SK-N-SH treated with all-trans-retinoic acid at 6 μM for 48 hours (cell line): ENCODE data around the gene FAM174C.

Experiments
- CSDC2 ChIP-seq: fragments of 250-450 bp; sonication (Bioruptor Pico); IDR thresholded peaks from 2 replicates; pipeline ENCODE4 v1.5.0; 2020; ENCODE audit warnings: mild to moderate bottlenecking, moderate library complexity
- ESRRG ChIP-seq: fragments of 250-450 bp; sonication (Bioruptor Pico); IDR thresholded peaks from 2 replicates; pipeline ENCODE4 v1.6.1; 2021; ENCODE audit warnings: mild to moderate bottlenecking
- TOX ChIP-seq: fragments of 250-450 bp; sonication (Bioruptor Pico); IDR thresholded peaks from 2 replicates; pipeline ENCODE4 v1.8.0; 2021; ENCODE audit warnings: mild to moderate bottlenecking, moderate library complexity, borderline replicate concordance
- ZFP3 ChIP-seq: fragments of 250-450 bp; sonication (Bioruptor Pico); IDR thresholded peaks from 2 replicates; pipeline ENCODE4 v1.5.0; 2020; ENCODE audit warnings: mild to moderate bottlenecking, moderate library complexity
- TF ChIP-seq, protein P1 (sequence below): fragments of 250-450 bp; sonication (Bioruptor Pico); IDR thresholded peaks from 2 replicates; pipeline ENCODE4 v1.5.1; 2021; ENCODE audit warnings: mild to moderate bottlenecking, moderate library complexity
- TF ChIP-seq, protein P2 (sequence below): fragments of 250-450 bp; sonication (Bioruptor Pico); IDR thresholded peaks from 2 replicates; pipeline ENCODE4 v1.8.0; 2020; ENCODE audit warnings: mild to moderate bottlenecking, moderate library complexity, borderline replicate concordance
- TF ChIP-seq, protein P3 (sequence below): fragments of 250-450 bp; sonication (Bioruptor Pico); IDR thresholded peaks from 2 replicates; pipeline ENCODE4 v1.5.1; 2020; ENCODE audit warnings: low read depth, mild to moderate bottlenecking, moderate library complexity

DNA sequence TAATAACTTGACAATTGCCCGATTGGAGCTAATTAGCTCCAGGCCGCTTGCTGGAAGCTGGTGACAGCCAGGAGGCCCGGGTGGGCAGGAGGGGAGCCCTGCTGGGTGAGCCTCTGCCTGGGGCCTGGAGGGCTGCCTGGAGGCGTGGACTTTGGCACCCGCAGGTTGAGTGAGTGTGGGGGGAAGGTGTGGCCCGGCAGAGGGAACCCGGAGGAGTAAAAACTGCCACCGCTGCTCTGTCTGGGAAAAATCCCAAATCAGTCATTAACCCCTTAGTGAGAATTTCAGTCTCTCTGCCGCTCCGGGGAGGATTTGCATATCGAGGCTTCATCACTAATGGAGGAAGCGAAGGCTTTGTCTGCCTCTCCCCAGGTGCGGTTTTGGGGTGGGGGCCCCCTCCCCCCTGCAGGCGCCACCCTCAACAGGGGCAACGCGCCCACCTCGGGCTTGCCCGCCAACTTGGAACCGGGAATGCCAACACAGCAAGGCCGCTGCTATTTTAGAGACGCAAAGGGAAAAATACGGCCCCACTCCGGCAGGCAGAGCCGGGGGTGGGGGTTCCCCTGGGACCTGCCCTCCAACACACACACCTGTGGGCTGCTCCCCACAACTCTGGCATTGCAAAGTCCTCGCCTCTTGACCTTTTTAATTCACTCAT, 16.6 kb downstream of the FAM174C start:
- TF ChIP-seq, protein P1, sequence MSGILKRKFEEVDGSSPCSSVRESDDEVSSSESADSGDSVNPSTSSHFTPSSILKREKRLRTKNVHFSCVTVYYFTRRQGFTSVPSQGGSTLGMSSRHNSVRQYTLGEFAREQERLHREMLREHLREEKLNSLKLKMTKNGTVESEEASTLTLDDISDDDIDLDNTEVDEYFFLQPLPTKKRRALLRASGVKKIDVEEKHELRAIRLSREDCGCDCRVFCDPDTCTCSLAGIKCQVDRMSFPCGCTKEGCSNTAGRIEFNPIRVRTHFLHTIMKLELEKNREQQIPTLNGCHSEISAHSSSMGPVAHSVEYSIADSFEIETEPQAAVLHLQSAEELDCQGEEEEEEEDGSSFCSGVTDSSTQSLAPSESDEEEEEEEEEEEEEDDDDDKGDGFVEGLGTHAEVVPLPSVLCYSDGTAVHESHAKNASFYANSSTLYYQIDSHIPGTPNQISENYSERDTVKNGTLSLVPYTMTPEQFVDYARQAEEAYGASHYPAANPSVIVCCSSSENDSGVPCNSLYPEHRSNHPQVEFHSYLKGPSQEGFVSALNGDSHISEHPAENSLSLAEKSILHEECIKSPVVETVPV = no peak
- TF ChIP-seq TOX (CRISPR knock-in tag) = no peak
- TF ChIP-seq, protein P2, sequence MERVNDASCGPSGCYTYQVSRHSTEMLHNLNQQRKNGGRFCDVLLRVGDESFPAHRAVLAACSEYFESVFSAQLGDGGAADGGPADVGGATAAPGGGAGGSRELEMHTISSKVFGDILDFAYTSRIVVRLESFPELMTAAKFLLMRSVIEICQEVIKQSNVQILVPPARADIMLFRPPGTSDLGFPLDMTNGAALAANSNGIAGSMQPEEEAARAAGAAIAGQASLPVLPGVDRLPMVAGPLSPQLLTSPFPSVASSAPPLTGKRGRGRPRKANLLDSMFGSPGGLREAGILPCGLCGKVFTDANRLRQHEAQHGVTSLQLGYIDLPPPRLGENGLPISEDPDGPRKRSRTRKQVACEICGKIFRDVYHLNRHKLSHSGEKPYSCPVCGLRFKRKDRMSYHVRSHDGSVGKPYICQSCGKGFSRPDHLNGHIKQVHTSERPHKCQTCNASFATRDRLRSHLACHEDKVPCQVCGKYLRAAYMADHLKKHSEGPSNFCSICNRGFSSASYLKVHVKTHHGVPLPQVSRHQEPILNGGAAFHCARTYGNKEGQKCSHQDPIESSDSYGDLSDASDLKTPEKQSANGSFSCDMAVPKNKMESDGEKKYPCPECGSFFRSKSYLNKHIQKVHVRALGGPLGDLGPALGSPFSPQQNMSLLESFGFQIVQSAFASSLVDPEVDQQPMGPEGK (CRISPR knock-in tag) = no peak
- TF ChIP-seq ZFP3 (CRISPR knock-in tag) = no peak
- TF ChIP-seq CSDC2 = no peak
- TF ChIP-seq ESRRG (CRISPR knock-in tag) = no peak
- TF ChIP-seq, protein P3, sequence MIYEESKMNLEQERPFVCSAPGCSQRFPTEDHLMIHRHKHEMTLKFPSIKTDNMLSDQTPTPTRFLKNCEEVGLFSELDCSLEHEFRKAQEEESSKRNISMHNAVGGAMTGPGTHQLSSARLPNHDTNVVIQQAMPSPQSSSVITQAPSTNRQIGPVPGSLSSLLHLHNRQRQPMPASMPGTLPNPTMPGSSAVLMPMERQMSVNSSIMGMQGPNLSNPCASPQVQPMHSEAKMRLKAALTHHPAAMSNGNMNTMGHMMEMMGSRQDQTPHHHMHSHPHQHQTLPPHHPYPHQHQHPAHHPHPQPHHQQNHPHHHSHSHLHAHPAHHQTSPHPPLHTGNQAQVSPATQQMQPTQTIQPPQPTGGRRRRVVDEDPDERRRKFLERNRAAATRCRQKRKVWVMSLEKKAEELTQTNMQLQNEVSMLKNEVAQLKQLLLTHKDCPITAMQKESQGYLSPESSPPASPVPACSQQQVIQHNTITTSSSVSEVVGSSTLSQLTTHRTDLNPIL (CRISPR knock-in tag) = no peak
